NCI-H1930 (cell line): ENCODE data around the gene TOR1AIP1.

Experiments used
- DNase-seq, 2 experiments: peaks; one replicate each; lab custom pipeline; 2025; lab: John Stamatoyannopoulos, UW

Gene TOR1AIP1

DNA sequence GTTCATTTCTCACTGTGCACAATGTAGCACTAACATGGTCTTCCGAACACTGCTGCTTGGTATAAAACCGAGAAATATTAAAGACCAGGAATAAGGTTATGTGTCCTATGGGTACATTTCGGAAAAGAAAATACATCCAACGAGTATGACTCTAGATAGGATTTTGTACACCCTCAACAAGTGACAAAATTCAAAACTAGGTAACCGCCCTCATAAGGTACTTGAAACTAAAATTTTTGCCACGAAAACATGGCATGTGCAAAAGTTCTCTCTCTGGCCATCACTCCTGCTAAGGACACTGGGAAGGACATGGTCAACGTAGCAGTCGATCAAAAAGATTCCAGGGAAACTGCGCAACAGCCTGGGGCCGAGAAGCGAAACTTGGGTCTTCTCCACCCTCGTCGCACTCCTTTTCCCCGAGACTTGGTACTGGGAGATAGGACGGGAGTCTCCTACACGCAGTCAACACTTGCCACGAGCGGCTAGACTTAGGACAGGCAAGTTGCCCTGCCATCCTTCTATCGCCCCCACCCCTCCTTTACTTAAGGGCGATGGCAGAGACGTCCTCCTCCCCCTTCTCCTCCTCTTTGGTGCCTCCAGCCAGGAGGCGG, 338 bp upstream of the TOR1AIP1 start:
- peak in 1 of 2 experiments; percentile 63 for DNase-seq

DNA sequence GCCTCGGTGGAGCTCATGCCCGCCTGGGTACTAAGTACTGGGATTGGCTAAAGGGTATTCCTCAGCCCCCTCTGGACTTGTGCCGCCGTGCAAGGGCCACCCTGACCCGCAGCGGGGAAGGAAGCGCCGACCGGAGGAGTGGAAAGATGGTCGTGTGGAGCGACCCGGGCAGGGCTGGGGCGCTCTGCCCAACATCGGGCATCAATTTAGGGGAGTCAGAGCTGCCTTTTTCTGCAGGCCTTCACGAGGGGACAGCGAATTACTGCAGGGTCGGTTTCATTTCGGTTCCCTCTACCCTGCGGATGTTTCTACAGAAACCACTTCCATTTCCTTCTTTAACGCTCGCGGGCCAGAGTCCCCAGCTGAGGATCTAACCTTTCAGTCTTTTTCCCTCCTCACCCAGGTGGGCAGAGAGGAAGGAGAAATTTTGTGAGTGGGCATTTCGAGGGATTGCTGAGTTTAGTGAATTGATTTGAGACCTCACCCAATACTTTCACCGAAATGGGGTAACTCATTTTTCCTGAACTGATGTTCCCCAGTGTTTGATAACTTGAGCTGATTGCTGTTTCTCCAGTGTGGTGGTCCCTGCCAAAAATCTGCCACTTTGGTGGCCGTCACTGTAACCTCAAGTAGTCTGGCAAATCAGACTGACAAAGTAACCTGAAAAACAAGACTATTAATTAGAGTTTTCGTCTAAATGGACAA, 1.1 kb downstream of the TOR1AIP1 start:
- DNase-seq, result no peak

DNA sequence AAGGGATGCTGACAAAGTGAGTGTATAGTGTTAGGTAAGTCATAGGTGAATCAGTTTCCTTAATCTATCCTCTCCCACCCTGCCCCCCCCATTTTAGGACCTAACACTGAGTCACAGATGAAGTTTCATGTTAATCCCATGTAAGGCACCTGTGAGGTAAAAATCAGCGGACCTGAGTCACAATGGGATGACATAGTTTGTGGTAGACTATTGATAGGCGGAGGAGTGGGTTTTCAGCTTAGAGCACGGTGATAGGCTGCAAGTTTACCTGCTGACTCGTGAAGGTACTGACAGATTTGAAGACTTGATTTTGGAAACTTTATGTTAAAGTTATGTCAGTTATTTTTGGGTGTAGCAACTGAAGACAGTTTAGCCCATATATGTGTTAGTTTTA, 1.7 kb downstream of the TOR1AIP1 start:
- no peak for DNase-seq

- no peak for DNase-seq
These were observed 6.0 kb downstream of the TOR1AIP1 start for GRCh38 chr1:179888071-179888470.

DNA sequence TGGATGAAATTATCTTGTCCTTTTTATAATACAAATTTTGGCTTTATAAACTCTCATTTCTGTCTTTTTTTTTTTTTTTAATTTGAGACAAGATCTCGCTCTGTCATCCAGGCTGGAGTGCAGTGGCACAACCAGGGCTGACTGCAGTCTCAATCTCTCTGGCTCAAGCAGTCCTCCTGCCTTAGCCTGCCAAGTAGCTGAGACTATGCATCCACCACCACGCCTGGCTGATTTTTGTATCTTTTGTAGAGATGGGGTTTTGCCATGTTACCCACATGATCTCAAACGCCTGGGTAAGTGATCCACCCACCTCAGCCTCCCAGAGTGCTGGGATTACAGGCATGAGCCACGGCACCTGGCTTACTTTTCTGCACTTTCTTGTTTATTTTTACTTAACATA, 7.5 kb downstream of the TOR1AIP1 start:
- no peak for DNase-seq

- DNase-seq, result no peak
These were observed 28.8 kb downstream of the TOR1AIP1 start for GRCh38 chr1:179910934-179911333.

GRCh38 chr1:179911812-179912211, 29.7 kb downstream of the TOR1AIP1 start:
- DNase-seq, result no peak

DNA sequence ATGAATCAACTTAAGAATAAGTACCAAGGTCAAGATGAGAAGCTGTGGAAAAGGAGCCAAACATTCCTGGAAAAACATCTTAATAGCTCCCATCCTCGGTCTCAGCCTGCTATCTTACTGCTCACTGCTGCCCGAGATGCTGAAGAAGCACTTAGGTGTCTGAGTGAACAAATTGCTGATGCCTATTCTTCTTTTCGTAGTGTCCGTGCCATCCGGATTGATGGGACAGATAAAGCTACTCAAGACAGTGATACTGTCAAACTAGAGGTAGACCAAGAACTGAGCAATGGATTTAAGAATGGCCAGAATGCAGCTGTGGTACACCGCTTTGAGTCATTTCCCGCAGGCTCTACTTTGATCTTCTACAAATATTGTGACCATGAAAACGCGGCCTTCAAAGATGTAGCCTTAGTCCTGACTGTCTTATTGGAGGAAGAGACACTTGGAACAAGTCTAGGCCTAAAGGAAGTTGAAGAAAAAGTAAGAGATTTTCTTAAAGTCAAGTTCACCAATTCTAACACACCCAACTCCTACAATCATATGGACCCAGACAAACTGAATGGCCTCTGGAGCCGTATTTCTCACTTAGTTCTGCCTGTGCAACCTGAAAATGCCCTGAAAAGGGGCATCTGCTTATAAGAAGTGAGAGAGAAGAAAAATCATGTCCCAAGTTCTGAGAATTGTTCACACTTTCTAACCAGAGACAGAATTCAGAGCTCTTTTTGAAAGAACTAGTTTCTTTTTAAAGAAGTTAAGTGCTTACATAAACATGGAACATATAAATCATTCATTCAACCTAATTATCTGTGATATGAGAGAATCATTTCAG, 35.7 kb downstream of the TOR1AIP1 start:
- no peak for DNase-seq

- DNase-seq, result no peak
These were observed 39.4 kb downstream of the TOR1AIP1 start for GRCh38 chr1:179921472-179921871.

DNA sequence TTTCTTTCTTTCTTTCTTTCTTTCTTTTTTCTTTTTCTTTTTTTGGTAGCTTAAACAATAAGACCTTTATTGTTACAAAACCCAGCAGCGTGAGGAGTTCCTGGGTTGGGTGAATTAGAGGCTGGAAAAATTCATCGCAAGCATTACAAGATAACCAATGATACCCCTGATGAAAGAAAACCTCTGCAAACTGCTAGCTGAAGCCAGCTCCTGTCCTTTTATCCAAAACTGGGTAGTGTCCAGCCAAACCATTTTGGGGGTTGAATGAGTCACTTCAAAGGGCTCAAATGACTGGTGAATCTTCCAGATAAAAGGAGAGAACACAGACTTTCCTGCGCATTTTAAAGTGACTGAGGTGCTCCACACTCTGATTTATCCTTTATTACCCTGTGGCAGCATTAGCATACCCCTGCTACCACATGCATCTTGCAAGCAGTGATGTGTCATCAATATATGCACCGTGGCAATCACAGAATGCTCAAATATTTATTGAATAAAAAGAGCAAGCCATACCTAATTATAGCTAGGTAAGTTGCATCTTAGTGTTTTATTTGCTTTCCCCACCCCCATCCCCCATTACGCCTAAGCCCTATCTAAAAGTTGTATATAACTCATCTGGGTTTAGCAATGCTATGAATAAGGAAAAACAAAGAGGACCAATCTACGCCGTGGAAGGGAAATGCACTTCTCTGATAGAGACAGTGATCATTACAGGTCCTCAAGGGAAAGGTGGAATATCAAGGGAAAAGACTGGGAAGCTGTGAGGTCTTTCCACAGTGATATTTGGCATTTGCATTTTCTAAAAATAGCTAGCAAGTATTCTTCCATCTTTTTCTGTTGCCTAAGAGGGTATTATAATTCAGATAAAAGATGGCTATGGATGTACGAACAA, 40.1 kb downstream of the TOR1AIP1 start:
- DNase-seq, result no peak

GRCh38 chr1:179923029-179923428, 40.9 kb downstream of the TOR1AIP1 start:
- no peak for DNase-seq

GRCh38 chr1:179924268-179924667, 42.2 kb downstream of the TOR1AIP1 start:
- no peak for DNase-seq

GRCh38 chr1:179925302-179925701, 43.2 kb downstream of the TOR1AIP1 start:
- no peak for DNase-seq

- no peak for DNase-seq
These were observed 44.1 kb downstream of the TOR1AIP1 start for GRCh38 chr1:179925922-179926849.

DNA sequence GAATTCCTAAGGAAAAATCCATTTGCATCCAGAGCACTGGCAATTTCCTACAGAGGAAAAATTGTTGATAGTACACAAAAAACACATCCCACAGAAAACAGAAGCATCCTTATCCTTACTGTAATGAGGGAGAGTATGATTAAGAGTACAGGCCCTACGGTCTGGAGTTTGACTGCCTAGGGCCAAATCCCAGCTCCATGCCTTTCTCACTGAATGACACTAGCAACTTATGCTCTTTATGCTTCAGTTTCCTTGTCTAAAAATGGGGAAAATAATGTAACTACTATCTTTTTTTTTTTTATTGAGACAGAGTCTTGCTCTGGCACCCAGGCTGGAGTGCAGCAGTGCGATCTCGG, 44.7 kb downstream of the TOR1AIP1 start:
- no peak for DNase-seq

DNA sequence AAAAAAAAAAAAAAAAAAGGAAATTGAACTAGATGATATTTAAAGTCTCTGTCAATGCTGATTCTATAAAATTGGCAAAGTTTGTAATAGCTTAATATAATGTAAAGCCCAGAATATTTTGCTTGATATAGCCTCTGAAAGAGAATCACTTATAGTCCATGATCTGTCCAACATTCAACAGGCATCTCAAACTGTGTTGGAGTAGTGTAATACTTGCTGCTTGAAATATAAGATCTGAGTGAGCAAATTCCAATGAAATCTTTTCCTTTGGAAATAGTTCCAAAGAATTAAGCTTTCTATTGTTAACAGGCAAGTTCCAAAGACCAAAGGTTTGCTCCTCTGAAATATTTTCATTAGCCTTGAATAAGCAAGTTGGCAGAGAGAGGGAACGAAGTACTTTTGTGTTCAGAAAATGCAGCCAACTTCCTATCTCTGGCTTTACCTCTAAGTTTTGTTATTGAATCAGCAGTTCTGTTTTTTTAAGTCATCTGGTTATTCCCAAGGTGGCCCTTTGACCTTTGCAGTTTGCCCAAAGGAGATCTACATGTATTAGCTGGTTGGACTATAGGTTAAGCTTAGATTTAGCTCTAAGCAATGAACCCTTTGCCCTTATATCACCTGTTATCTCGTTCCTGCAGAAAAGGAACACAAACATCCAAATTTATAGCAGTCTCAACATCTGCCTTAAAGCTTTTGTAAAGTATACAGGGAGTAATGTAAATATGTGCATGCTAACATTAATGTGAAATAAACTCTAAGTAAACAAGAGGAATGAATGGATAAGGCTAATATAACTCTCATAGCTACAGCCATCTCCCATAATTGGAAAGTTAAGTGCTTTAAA, 48.1 kb downstream of the TOR1AIP1 start:
- DNase-seq, result no peak

DNA sequence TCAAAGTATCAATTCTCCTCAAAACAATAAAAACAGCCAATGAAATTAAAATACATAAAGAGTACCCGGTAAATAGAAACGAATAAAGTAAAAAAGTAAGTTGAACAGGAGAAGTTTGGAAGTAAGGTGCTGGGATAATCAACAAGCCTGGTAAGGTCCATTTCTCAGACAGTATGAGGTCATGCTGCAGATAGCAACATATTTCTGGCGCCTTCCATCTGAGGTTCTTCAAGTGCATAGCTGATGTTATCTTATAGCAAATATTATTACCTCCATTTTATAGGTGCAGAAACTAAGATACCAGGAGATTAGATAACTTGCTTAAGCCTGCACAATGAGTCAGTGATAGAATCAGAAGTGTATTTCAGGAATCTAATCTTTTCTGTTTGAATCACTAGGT, 48.8 kb downstream of the TOR1AIP1 start:
- DNase-seq, result no peak

GRCh38 chr1:179933219-179933618, 51.1 kb downstream of the TOR1AIP1 start:
- DNase-seq, result no peak

DNA sequence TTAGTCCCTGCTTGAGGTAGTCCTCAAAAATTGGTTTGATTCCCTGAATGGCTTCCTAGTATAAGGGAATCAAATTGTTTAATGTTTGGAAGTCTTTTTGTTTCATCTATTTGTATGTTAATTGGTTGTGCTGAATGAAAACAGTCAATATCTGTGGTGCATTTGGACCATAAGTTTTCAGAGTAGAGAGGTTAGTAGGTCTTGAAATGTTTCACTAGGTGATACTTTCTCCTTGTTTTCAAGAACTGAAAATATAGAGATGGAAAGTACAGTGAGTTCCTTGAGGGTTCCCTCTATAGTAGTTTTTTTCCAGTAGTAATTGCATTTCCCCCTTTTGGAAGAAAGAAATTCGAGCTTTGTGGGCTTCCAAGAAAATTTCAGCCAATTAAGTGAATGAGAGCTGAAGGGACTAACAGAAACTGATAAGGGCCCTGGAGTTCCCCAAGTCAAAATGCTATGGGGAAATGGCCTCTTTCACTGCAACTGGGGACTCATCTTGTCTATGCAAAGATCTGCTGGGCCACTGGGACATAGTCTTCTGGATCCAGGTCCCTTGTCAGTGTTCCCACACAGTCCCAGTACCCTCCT, 53.9 kb downstream of the TOR1AIP1 start:
- no peak for DNase-seq
